ENCODE data around the gene OR2A5. TPM values are rescaled to one million over a fixed set of nuclear protein-coding genes. Genes with fewer than 3 reads are reported as not detected.

Gene OR2A5
- total RNA-seq, 8 experiments from 2014 or later: 0.09 to 0.57 (median 0.14) TPM; not detected in 3

DNA sequence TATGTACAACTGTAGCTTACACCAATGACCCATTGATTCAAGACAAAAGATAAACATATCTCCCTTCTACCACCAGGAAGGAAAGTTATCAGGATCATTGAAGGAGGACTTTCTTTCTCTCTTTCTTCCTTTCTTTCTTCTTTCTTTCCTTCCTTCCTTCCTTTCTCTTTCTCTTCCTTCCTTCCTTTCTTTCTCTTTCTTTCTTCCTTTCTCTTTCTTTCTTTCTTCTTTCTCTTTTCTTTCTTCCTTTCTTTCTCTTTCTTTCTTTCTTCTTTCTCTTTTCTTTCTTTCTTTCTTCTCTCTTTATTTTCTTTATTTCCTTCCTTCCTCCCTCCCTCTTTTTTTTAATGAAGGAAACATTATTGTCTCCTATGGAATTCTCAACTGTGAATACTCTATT is 50.0 kb downstream of the OR2A5 start:
- no peak for ATAC-seq (replicated peaks in 6 of 8)
- in situ Hi-C loops (cut with MboI; ENCODE audit: low pct_unique_long_range_greater_than_20kb in 2 of 9, low sequenced_read_pairs in 9 of 9, unreplicated experiment in 9 of 9): no loop called here
- Histone ChIP-seq H3K27ac (no peak overlapping the region), H3K4me3 (no peak overlapping the region), H3K4me1 (replicated peaks in 1 of 2) (no peaks in the 10 kb centered on the region)

DNA sequence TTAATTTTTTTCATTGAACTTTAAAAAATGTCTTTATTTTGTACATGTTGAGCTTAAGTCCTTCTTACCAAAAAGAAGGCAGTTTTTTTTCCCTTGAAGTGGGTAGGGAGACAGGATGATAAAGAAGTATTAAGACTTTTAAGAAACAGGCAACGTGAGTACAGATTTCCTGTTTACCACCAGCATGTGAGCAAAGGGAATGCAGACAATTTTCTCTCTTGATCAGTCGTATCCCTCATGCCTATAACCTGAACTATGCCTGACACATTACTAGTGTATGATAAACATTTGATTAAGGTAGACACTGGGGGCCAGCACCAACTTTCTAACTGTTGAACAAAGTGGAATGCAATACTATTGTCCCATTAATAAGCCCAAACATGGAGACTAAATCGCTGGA is 51.9 kb downstream of the OR2A5 start:
- no peak overlapping the region for H3K4me3 ChIP-seq
- 5 to 95% (median 60%) methylated on average over 1 to 3 of the region's 3 CpGs; no CpG with 5 or more reads in 1 of the 10 experiments for WGBS, 10 experiments
- H3K4me1 ChIP-seq (replicated peaks in 1 of 2): no peaks in the 10 kb centered on the region
- H3K27ac ChIP-seq: no peak overlapping the region
- ATAC-seq (replicated peaks in 6 of 8): no peak
- in situ Hi-C loops (cut with MboI; ENCODE audit: low pct_unique_long_range_greater_than_20kb in 2 of 9, low sequenced_read_pairs in 9 of 9, unreplicated experiment in 9 of 9): no loop called here

DNA sequence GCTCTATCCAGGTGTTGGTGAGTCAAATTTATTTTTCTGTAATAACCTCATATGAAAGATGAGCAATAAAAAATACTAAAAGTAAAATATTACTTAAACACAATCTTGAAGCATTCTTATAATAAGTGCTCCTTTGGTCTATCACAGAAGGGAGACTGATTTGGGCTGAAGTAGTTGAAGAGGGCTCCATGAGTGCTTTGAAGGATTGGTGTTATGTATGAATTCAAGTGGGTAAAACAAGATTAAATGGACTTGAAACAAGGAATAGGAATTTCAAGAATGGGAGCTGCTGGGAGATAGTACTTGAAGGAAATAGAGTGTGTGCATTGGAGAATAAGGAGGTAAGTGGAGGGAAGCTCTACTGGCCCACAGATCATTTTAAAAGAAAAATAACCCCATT is 53.3 kb downstream of the OR2A5 start:
- Histone ChIP-seq H3K27ac (no peak overlapping the region), H3K4me3 (no peak overlapping the region), H3K4me1 (replicated peaks in 1 of 2) (no peaks in the 10 kb centered on the region)
- no peak for ATAC-seq (replicated peaks in 6 of 8)
- in situ Hi-C loops (cut with MboI; ENCODE audit: low pct_unique_long_range_greater_than_20kb in 2 of 9, low sequenced_read_pairs in 9 of 9, unreplicated experiment in 9 of 9): no loop called here

DNA sequence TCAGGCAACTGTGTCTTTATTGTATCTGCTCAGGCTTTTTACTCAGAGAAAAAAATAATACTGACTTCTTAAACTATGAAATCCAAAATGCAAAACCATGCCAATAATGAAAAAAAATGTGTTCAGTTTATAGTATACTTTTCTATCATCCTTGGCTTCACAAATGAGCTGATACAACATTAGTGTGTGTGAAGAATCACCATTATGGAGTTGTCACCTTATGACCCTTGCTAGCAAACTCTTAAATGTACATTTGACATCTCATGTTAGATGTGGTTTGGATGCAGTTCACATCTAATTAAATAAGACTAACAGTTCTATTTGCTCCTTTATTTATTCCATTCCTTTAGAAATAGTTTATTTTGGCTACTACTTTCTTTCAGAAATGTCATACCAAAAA is 56.5 kb downstream of the OR2A5 start:
- no peak overlapping the region for H3K4me3 ChIP-seq
- in situ Hi-C loops (cut with MboI; ENCODE audit: low pct_unique_long_range_greater_than_20kb in 2 of 9, low sequenced_read_pairs in 9 of 9, unreplicated experiment in 9 of 9): no loop called here
- no peak for ATAC-seq (replicated peaks in 6 of 8)
- no peaks in the 10 kb centered on the region for H3K4me1 ChIP-seq (replicated peaks in 1 of 2)
- H3K27ac ChIP-seq: no peak overlapping the region

Other genes with a start within 250 kb of the OR2A5 start
- gene TCAF1, start 146.8 kb upstream of the OR2A5 start, total RNA-seq: 100 to 1,000 TPM in 2 of 8 experiments, 10 to 100 TPM in 6; 18.3 to 123 (median 83.9) TPM
- gene OR2F2, start 113.7 kb upstream of the OR2A5 start, total RNA-seq: under 1 TPM in 4 of 8 experiments, not detected in 4; 0.17 to 0.52 (median 0.35) TPM
- under 1 TPM in 5 of 8 experiments, not detected in 3; 0.05 to 0.76 (median 0.22) TPM for gene OR2F1, start 94.1 kb upstream of the OR2A5 start, total RNA-seq
- under 1 TPM in 5 of 8 experiments, not detected in 3; 0.08 to 0.38 (median 0.10) TPM for gene OR6B1, start 48.6 kb upstream of the OR2A5 start, total RNA-seq
- under 1 TPM in 1 of 8 experiments, not detected in 7; 0.62 TPM for gene OR2A25, start 20.9 kb downstream of the OR2A5 start, total RNA-seq
- under 1 TPM in 3 of 8 experiments, not detected in 5; 0.04 to 0.19 (median 0.09) TPM for gene OR2A12, start 37.3 kb downstream of the OR2A5 start, total RNA-seq
- gene OR2A2, start 60.6 kb downstream of the OR2A5 start, total RNA-seq: not detected
- under 1 TPM in 1 of 8 experiments, not detected in 7; 0.08 TPM for gene OR2A14, start 74.2 kb downstream of the OR2A5 start, total RNA-seq
- 1 to 10 TPM in 1 of 8 experiments, under 1 TPM in 4, not detected in 3; 0.18 to 1.2 (median 0.25) TPM for gene CTAGE4, start 134.5 kb downstream of the OR2A5 start, total RNA-seq
- gene ARHGEF35, start 146.9 kb downstream of the OR2A5 start, total RNA-seq: 1 to 10 TPM in 1 of 8 experiments, under 1 TPM in 3, not detected in 4; 0.18 to 1.2 (median 0.26) TPM
- under 1 TPM in 4 of 8 experiments, not detected in 4; 0.10 to 0.52 (median 0.27) TPM for gene OR2A42, start 190.7 kb downstream of the OR2A5 start, total RNA-seq
- gene OR2A7, start 215.8 kb downstream of the OR2A5 start, total RNA-seq: 1 to 10 TPM in 1 of 8 experiments, under 1 TPM in 5, not detected in 2; 0.11 to 2.3 (median 0.38) TPM
- under 1 TPM in 3 of 8 experiments, not detected in 5; 0.29 to 0.38 (median 0.36) TPM for gene CTAGE8, start 220.3 kb downstream of the OR2A5 start, total RNA-seq